ENCODE results near the gene CLDN1. TPM values are rescaled to one million over a fixed set of nuclear protein-coding genes. Genes with fewer than 3 reads are reported as not detected.

The CLDN1 gene
- total and polyA plus RNA-seq, 2 donors from 2014 or later: 6.2 to 86.0 TPM

GRCh38 chr3:190306513-190307163 is 15.6 kb downstream of the CLDN1 start:
- Histone ChIP-seq H3K27ac (ENCODE audit: low read depth in 2 of 2, low read length in 2 of 2) (no peak overlapping the region), H3K4me1 (ENCODE audit: control insufficient read depth in 2 of 3, insufficient read depth in 2 of 3, low read depth in 1 of 3, low read length in 3 of 3) (peaks cover 0 to 2% (median 0%) of the 10 kb centered on the region in 3 donors), H3K27me3 (ENCODE audit: control insufficient read depth, insufficient read depth, low read length) (no peaks in the 10 kb centered on the region), H3K36me3 (ENCODE audit: control insufficient read depth in 2 of 3, insufficient read depth in 3 of 3, low read length in 3 of 3) (no peaks in the 10 kb centered on the region), H3K9me3 (ENCODE audit: control insufficient read depth in 2 of 3, insufficient read depth in 1 of 3, low read length in 3 of 3) (no peaks in the 10 kb centered on the region), H3K9ac (ENCODE audit: low read length in 3 of 3) (no peak overlapping the region), H3K4me3 (ENCODE audit: low read length in 3 of 3) (no peak overlapping the region)
- DNase-seq (no peak), FAIRE-seq (no peak)
- intact Hi-C loops (cut with DNase I): no loop called here
- TF ChIP-seq CTCF (IDR thresholded peaks at IDR 0.05; ENCODE audit: borderline replicate concordance, extremely low read depth, insufficient read depth): no peak

GRCh38 chr3:190306026-190306425 is 16.2 kb downstream of the CLDN1 start:
- no peaks in the 10 kb centered on the region for H3K9me3 ChIP-seq (ENCODE audit: control insufficient read depth in 2 of 3, insufficient read depth in 1 of 3, low read length in 3 of 3)
- peaks cover 0 to 2% (median 0%) of the 10 kb centered on the region in 3 donors for H3K4me1 ChIP-seq (ENCODE audit: control insufficient read depth in 2 of 3, insufficient read depth in 2 of 3, low read depth in 1 of 3, low read length in 3 of 3)
- no peak overlapping the region for H3K27ac ChIP-seq (ENCODE audit: low read depth in 2 of 2, low read length in 2 of 2)
- DNase-seq (no peak), FAIRE-seq (no peak)
- TF ChIP-seq CTCF (IDR thresholded peaks at IDR 0.05; ENCODE audit: borderline replicate concordance, extremely low read depth, insufficient read depth): no peak
- no peak overlapping the region for H3K9ac ChIP-seq (ENCODE audit: low read length in 3 of 3)
- intact Hi-C loops (cut with DNase I): no loop called here
- no peaks in the 10 kb centered on the region for H3K27me3 ChIP-seq (ENCODE audit: control insufficient read depth, insufficient read depth, low read length)
- H3K4me3 ChIP-seq (ENCODE audit: low read length in 3 of 3): no peak overlapping the region
- no peaks in the 10 kb centered on the region for H3K36me3 ChIP-seq (ENCODE audit: control insufficient read depth in 2 of 3, insufficient read depth in 3 of 3, low read length in 3 of 3)

GRCh38 chr3:190305406-190305805 is 16.8 kb downstream of the CLDN1 start:
- intact Hi-C loops (cut with DNase I): no loop called here
- Histone ChIP-seq H3K4me3 (ENCODE audit: low read length in 3 of 3) (no peak overlapping the region), H3K36me3 (ENCODE audit: control insufficient read depth in 2 of 3, insufficient read depth in 3 of 3, low read length in 3 of 3) (no peaks in the 10 kb centered on the region), H3K9me3 (ENCODE audit: control insufficient read depth in 2 of 3, insufficient read depth in 1 of 3, low read length in 3 of 3) (no peaks in the 10 kb centered on the region), H3K9ac (ENCODE audit: low read length in 3 of 3) (no peak overlapping the region), H3K27me3 (ENCODE audit: control insufficient read depth, insufficient read depth, low read length) (no peaks in the 10 kb centered on the region), H3K4me1 (ENCODE audit: control insufficient read depth in 2 of 3, insufficient read depth in 2 of 3, low read depth in 1 of 3, low read length in 3 of 3) (peaks cover 0 to 2% (median 0%) of the 10 kb centered on the region in 3 donors), H3K27ac (ENCODE audit: low read depth in 2 of 2, low read length in 2 of 2) (no peak overlapping the region)
- TF ChIP-seq CTCF (IDR thresholded peaks at IDR 0.05; ENCODE audit: borderline replicate concordance, extremely low read depth, insufficient read depth): no peak
- DNase-seq (no peak), FAIRE-seq (no peak)

GRCh38 chr3:190303884-190304283 is 18.4 kb downstream of the CLDN1 start:
- Histone ChIP-seq H3K27ac (ENCODE audit: low read depth in 2 of 2, low read length in 2 of 2) (no peak overlapping the region), H3K9me3 (ENCODE audit: control insufficient read depth in 2 of 3, insufficient read depth in 1 of 3, low read length in 3 of 3) (no peaks in the 10 kb centered on the region), H3K4me3 (ENCODE audit: low read length in 3 of 3) (no peak overlapping the region), H3K4me1 (ENCODE audit: control insufficient read depth in 2 of 3, insufficient read depth in 2 of 3, low read depth in 1 of 3, low read length in 3 of 3) (peaks cover 0 to 2% (median 0%) of the 10 kb centered on the region in 3 donors), H3K9ac (ENCODE audit: low read length in 3 of 3) (no peak overlapping the region), H3K36me3 (ENCODE audit: control insufficient read depth in 2 of 3, insufficient read depth in 3 of 3, low read length in 3 of 3) (no peaks in the 10 kb centered on the region), H3K27me3 (ENCODE audit: control insufficient read depth, insufficient read depth, low read length) (no peaks in the 10 kb centered on the region)
- no peak for FAIRE-seq
- no peak for TF ChIP-seq CTCF (IDR thresholded peaks at IDR 0.05; ENCODE audit: borderline replicate concordance, extremely low read depth, insufficient read depth)
- DNase-seq: no peak
- intact Hi-C loops (cut with DNase I): no loop called here

Data from kidney (tissue), 14 donors.